ENCODE results near the gene ZNF99.
"Not testable (repeated sequence)": the region's sequence is repeated elsewhere in the genome, so short reads cannot be mapped to it uniquely, and the experiment has no call there.

Gene ZNF99

GRCh38 chr19:22783651-22784410 lies at the start of gene ZNF99:
TSS of gene ZNF99 (minus strand) at chr19:22784151. CDS start at chr19:22784016, 135 bp downstream.
- H3K4me1 ChIP-seq (ENCODE audit: insufficient read depth, low read length) = no peaks in the 10 kb centered on the region
- H3K36me3 ChIP-seq (ENCODE audit: insufficient read depth, low read length) = no peaks in the 10 kb centered on the region
- no peak within 1 kb of the TSS for H3K27ac ChIP-seq (ENCODE audit: low read depth, low read length)
- no peak within 1 kb of the TSS for H3K9ac ChIP-seq (ENCODE audit: low read length)
- no peaks in the 10 kb centered on the region for H3K9me3 ChIP-seq (ENCODE audit: low read length)
- H3K4me3 ChIP-seq (ENCODE audit: low read depth in 1 of 2, low read length in 2 of 2) = peak within 1 kb of the TSS; percentile 25 to 60
- no peaks in the 10 kb centered on the region for H3K27me3 ChIP-seq (ENCODE audit: control insufficient read depth in 1 of 2, insufficient read depth in 2 of 2, low read length in 2 of 2)

- Histone ChIP-seq H3K36me3 (ENCODE audit: insufficient read depth, low read length) (no peaks in the 10 kb centered on the region), H3K9me3 (ENCODE audit: low read length) (no peaks in the 10 kb centered on the region), H3K4me3 (ENCODE audit: low read depth in 1 of 2, low read length in 2 of 2) (no peak within 1 kb of the TSS), H3K9ac (ENCODE audit: low read length) (no peak within 1 kb of the TSS), H3K27me3 (ENCODE audit: control insufficient read depth in 1 of 2, insufficient read depth in 2 of 2, low read length in 2 of 2) (no peaks in the 10 kb centered on the region), H3K27ac (ENCODE audit: low read depth, low read length) (no peak within 1 kb of the TSS), H3K4me1 (ENCODE audit: insufficient read depth, low read length) (no peaks in the 10 kb centered on the region)
Observed at GRCh38 chr19:22832031-22832762, 48.2 kb upstream of the ZNF99 start, which contains the start of gene ZNF723. TSS of gene ZNF723 (plus strand) at chr19:22832291. CDS start at chr19:22832380, 89 bp downstream.

GRCh38 chr19:22831211-22831610 lies 47.3 kb upstream of the ZNF99 start:
- Histone ChIP-seq H3K27me3 (ENCODE audit: control insufficient read depth in 1 of 2, insufficient read depth in 2 of 2, low read length in 2 of 2) (no peaks in the 10 kb centered on the region), H3K9ac (ENCODE audit: low read length) (no peak overlapping the region), H3K36me3 (ENCODE audit: insufficient read depth, low read length) (no peaks in the 10 kb centered on the region), H3K27ac (ENCODE audit: low read depth, low read length) (no peak overlapping the region), H3K9me3 (ENCODE audit: low read length) (no peaks in the 10 kb centered on the region), H3K4me3 (ENCODE audit: low read depth in 1 of 2, low read length in 2 of 2) (no peak overlapping the region), H3K4me1 (ENCODE audit: insufficient read depth, low read length) (no peaks in the 10 kb centered on the region)

- no peaks in the 10 kb centered on the region for H3K9me3 ChIP-seq (ENCODE audit: low read length)
- H3K36me3 ChIP-seq (ENCODE audit: insufficient read depth, low read length) = no peaks in the 10 kb centered on the region
- H3K4me1 ChIP-seq (ENCODE audit: insufficient read depth, low read length) = no peaks in the 10 kb centered on the region
- H3K9ac ChIP-seq (ENCODE audit: low read length) = no peak overlapping the region
- no peak overlapping the region for H3K4me3 ChIP-seq (ENCODE audit: low read depth in 1 of 2, low read length in 2 of 2)
- no peak overlapping the region for H3K27ac ChIP-seq (ENCODE audit: low read depth, low read length)
- no peaks in the 10 kb centered on the region for H3K27me3 ChIP-seq (ENCODE audit: control insufficient read depth in 1 of 2, insufficient read depth in 2 of 2, low read length in 2 of 2)
Observed at GRCh38 chr19:22814124-22814523, 30.2 kb upstream of the ZNF99 start.

GRCh38 chr19:22807061-22807835 lies 23.3 kb upstream of the ZNF99 start:
- Histone ChIP-seq H3K27ac (ENCODE audit: low read depth, low read length) (no peak overlapping the region), H3K4me1 (ENCODE audit: insufficient read depth, low read length) (no peaks in the 10 kb centered on the region), H3K36me3 (ENCODE audit: insufficient read depth, low read length) (no peaks in the 10 kb centered on the region), H3K9me3 (ENCODE audit: low read length) (no peaks in the 10 kb centered on the region), H3K9ac (ENCODE audit: low read length) (no peak overlapping the region), H3K27me3 (ENCODE audit: control insufficient read depth in 1 of 2, insufficient read depth in 2 of 2, low read length in 2 of 2) (peaks cover 0 to 9% of the 10 kb centered on the region in 2 donors), H3K4me3 (ENCODE audit: low read depth in 1 of 2, low read length in 2 of 2) (no peak overlapping the region)

GRCh38 chr19:22806418-22806817 lies 22.5 kb upstream of the ZNF99 start:
- no peak overlapping the region for H3K9ac ChIP-seq (ENCODE audit: low read length)
- H3K27me3 ChIP-seq (ENCODE audit: control insufficient read depth in 1 of 2, insufficient read depth in 2 of 2, low read length in 2 of 2) = peaks cover 0 to 9% of the 10 kb centered on the region in 2 donors
- H3K4me1 ChIP-seq (ENCODE audit: insufficient read depth, low read length) = no peaks in the 10 kb centered on the region

GRCh38 chr19:22797040-22797439 lies 13.1 kb upstream of the ZNF99 start:
- H3K27ac ChIP-seq (ENCODE audit: low read depth, low read length) = no peak overlapping the region
- H3K9me3 ChIP-seq (ENCODE audit: low read length) = no peaks in the 10 kb centered on the region
- H3K4me1 ChIP-seq (ENCODE audit: insufficient read depth, low read length) = no peaks in the 10 kb centered on the region
- H3K27me3 ChIP-seq (ENCODE audit: control insufficient read depth in 1 of 2, insufficient read depth in 2 of 2, low read length in 2 of 2) = no peaks in the 10 kb centered on the region
- H3K9ac ChIP-seq (ENCODE audit: low read length) = no peak overlapping the region
- no peaks in the 10 kb centered on the region for H3K36me3 ChIP-seq (ENCODE audit: insufficient read depth, low read length)
- no peak overlapping the region for H3K4me3 ChIP-seq (ENCODE audit: low read depth in 1 of 2, low read length in 2 of 2)

More at GRCh38 chr19:22806418-22806817, 22.5 kb upstream of the ZNF99 start:
- Histone ChIP-seq H3K27ac (ENCODE audit: low read depth, low read length) (no peak overlapping the region), H3K9me3 (ENCODE audit: low read length) (no peaks in the 10 kb centered on the region), H3K36me3 (ENCODE audit: insufficient read depth, low read length) (no peaks in the 10 kb centered on the region), H3K4me3 (ENCODE audit: low read depth in 1 of 2, low read length in 2 of 2) (no peak overlapping the region)

GRCh38 chr19:22792863-22793262 lies 8.9 kb upstream of the ZNF99 start:
- H3K4me1 ChIP-seq (ENCODE audit: insufficient read depth, low read length); H3K27me3 ChIP-seq (ENCODE audit: control insufficient read depth in 1 of 2, insufficient read depth in 2 of 2, low read length in 2 of 2); H3K9ac ChIP-seq (ENCODE audit: low read length); H3K27ac ChIP-seq (ENCODE audit: low read depth, low read length); H3K36me3 ChIP-seq (ENCODE audit: insufficient read depth, low read length); H3K9me3 ChIP-seq (ENCODE audit: low read length); H3K4me3 ChIP-seq (ENCODE audit: low read depth in 1 of 2, low read length in 2 of 2): not testable (repeated sequence)

- Histone ChIP-seq H3K4me3 (ENCODE audit: low read depth in 1 of 2, low read length in 2 of 2) (no peak overlapping the region), H3K36me3 (ENCODE audit: insufficient read depth, low read length) (no peaks in the 10 kb centered on the region), H3K4me1 (ENCODE audit: insufficient read depth, low read length) (no peaks in the 10 kb centered on the region), H3K9ac (ENCODE audit: low read length) (no peak overlapping the region), H3K27ac (ENCODE audit: low read depth, low read length) (no peak overlapping the region), H3K9me3 (ENCODE audit: low read length) (no peaks in the 10 kb centered on the region), H3K27me3 (ENCODE audit: control insufficient read depth in 1 of 2, insufficient read depth in 2 of 2, low read length in 2 of 2) (no peaks in the 10 kb centered on the region)
Observed at GRCh38 chr19:22735911-22736645, 47.9 kb downstream of the ZNF99 start.

- H3K4me3 ChIP-seq (ENCODE audit: low read depth in 1 of 2, low read length in 2 of 2) = no peak overlapping the region
- H3K4me1 ChIP-seq (ENCODE audit: insufficient read depth, low read length) = no peaks in the 10 kb centered on the region
- H3K9me3 ChIP-seq (ENCODE audit: low read length) = no peaks in the 10 kb centered on the region
- no peaks in the 10 kb centered on the region for H3K27me3 ChIP-seq (ENCODE audit: control insufficient read depth in 1 of 2, insufficient read depth in 2 of 2, low read length in 2 of 2)
- no peaks in the 10 kb centered on the region for H3K36me3 ChIP-seq (ENCODE audit: insufficient read depth, low read length)
- no peak overlapping the region for H3K27ac ChIP-seq (ENCODE audit: low read depth, low read length)
- no peak overlapping the region for H3K9ac ChIP-seq (ENCODE audit: low read length)
Observed at GRCh38 chr19:22733691-22734090, 50.3 kb downstream of the ZNF99 start.

GRCh38 chr19:22728214-22728613 lies 55.7 kb downstream of the ZNF99 start:
- H3K36me3 ChIP-seq (ENCODE audit: insufficient read depth, low read length); H3K4me1 ChIP-seq (ENCODE audit: insufficient read depth, low read length); H3K27me3 ChIP-seq (ENCODE audit: control insufficient read depth in 1 of 2, insufficient read depth in 2 of 2, low read length in 2 of 2); H3K9me3 ChIP-seq (ENCODE audit: low read length); H3K9ac ChIP-seq (ENCODE audit: low read length); H3K4me3 ChIP-seq (ENCODE audit: low read depth in 1 of 2, low read length in 2 of 2); H3K27ac ChIP-seq (ENCODE audit: low read depth, low read length): not testable (repeated sequence)
